Measurements from ENCODE around the gene LRRC4B.
A peak's percentile ranks its signal among the peaks of the same experiment; 100 is the strongest.
"Not testable (repeated sequence)": the region's sequence is repeated elsewhere in the genome, so short reads cannot be mapped to it uniquely, and the experiment has no call there.

The LRRC4B gene

GRCh38 chr19:50567882-50568727 is at the start of gene LRRC4B:
Gene LRRC4B, minus strand, starts transcription at chr19:50568435. Its CDS starts 19,597 bp downstream, at chr19:50548838.
- no peak for DNase-seq

GRCh38 chr19:50612504-50613404 is 44.5 kb upstream of the LRRC4B start:
- not testable (repeated sequence) for DNase-seq

- peak; percentile 90 for DNase-seq
These were observed 39.9 kb upstream of the LRRC4B start for GRCh38 chr19:50607874-50608785.

GRCh38 chr19:50607388-50607787 is 39.2 kb upstream of the LRRC4B start:
- no peak for DNase-seq

GRCh38 chr19:50606059-50606836 is 38.0 kb upstream of the LRRC4B start:
- peak; percentile 22 for DNase-seq

- not testable (repeated sequence) for DNase-seq
These were observed 36.2 kb upstream of the LRRC4B start for GRCh38 chr19:50604264-50605073.

- no peak for DNase-seq
These were observed 34.7 kb upstream of the LRRC4B start for GRCh38 chr19:50602935-50603334.

- DNase-seq = no peak
These were observed 34.3 kb upstream of the LRRC4B start for GRCh38 chr19:50602496-50602895.

- no peak for DNase-seq
These were observed 33.8 kb upstream of the LRRC4B start for GRCh38 chr19:50602089-50602422.

- DNase-seq = no peak
These were observed 33.3 kb upstream of the LRRC4B start for GRCh38 chr19:50601407-50602088.

GRCh38 chr19:50599427-50599826 is 31.2 kb upstream of the LRRC4B start:
- DNase-seq = no peak

- no peak for DNase-seq
These were observed 22.0 kb upstream of the LRRC4B start for GRCh38 chr19:50590191-50590590.

- not testable (repeated sequence) for DNase-seq
These were observed 13.8 kb upstream of the LRRC4B start for GRCh38 chr19:50581795-50582660.

- DNase-seq = no peak
These were observed 12.9 kb upstream of the LRRC4B start for GRCh38 chr19:50580970-50581634.

- no peak for DNase-seq
These were observed 12.0 kb upstream of the LRRC4B start for GRCh38 chr19:50580240-50580639.

- not testable (repeated sequence) for DNase-seq
These were observed 8.5 kb upstream of the LRRC4B start for GRCh38 chr19:50576769-50577168.

- DNase-seq = no peak
These were observed 5.7 kb upstream of the LRRC4B start for GRCh38 chr19:50573741-50574461.

- DNase-seq = no peak
These were observed 2.8 kb upstream of the LRRC4B start for GRCh38 chr19:50570997-50571396.

Data from GDM1 (cell line).